ENCODE data around the gene ANKS6.

The ANKS6 gene

GRCh38 chr9:98815391-98815951 is 19.1 kb upstream of the ANKS6 start:
- no peak overlapping the region for H3K4me3 ChIP-seq (ENCODE audit: low read depth, low read length)

- no peak overlapping the region for H3K4me3 ChIP-seq (ENCODE audit: low read depth, low read length)
These were observed 14.8 kb upstream of the ANKS6 start for GRCh38 chr9:98811051-98811650.

DNA sequence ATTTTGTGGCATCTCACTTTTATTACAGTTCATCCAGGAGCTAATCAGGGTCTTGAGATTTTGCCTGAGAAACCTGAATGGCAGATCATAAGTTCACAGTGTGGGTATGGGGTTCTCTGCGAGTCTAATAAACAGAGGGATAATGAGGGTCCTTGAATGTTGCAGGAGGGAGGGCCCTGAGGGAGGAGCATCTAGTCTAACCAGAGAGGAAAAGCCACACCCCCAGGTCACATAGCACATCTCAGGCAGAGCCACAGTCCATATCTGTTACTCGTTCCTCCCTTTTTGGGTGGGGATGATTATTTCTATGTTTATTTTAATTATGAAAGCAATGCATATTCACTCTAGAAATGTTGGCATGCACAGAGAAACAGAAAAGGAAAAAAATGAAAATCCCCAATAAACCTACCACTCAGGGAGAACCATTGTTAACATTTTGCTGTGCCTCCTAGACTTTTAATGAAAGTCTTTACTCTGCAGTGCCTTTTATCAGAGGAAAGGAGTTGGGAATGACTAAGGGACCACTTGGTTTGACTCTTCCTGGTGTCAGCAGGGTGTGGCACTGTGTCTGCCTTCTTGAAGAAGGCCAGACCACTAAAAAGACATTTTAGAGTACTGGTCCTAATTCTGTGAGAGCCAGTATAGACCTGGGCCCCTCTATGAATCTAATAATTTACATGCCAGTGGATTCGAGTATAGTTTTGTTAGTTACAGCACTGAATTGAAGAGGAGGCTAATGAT is 13.9 kb upstream of the ANKS6 start:
- no peak overlapping the region for H3K4me3 ChIP-seq (ENCODE audit: low read depth, low read length)

DNA sequence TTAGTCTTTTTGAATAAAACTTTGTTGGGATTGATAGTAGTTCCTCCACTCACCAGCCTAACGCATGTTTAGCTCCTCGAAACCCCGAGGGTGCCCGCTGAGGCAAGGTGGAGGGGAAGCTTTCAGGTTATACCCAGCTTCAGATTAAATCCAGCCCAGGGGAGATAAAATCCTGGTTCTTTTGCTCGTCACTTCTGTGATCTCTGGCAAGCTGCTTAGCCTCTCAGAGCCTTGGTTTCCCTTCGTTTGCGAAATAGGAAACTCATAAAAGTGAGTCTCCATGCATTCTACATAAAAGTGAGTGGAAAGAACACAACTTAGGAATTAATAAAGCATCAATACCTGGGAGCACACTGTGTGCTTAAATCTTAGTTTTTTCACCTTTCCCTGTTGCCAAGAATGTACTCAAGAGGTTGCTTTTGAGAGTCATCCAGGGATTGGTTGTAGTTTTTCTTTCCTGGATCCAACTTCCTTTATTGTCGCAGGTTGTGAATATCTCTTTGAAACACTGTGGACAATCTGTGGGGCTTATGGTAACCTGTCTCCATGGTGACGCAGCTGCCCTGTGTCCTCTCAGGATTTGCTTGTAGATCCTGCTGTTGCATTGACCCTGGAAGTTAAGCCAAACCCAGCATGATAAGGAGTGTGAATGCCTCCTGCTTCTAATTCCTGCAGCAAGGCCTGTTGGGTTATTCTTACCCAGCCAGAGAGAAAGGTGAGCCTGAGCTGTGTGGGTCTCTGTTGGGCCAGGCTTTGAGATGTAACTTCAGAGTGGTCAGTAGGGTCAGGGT is 13.2 kb upstream of the ANKS6 start:
- no peak overlapping the region for H3K4me3 ChIP-seq (ENCODE audit: low read depth, low read length)

DNA sequence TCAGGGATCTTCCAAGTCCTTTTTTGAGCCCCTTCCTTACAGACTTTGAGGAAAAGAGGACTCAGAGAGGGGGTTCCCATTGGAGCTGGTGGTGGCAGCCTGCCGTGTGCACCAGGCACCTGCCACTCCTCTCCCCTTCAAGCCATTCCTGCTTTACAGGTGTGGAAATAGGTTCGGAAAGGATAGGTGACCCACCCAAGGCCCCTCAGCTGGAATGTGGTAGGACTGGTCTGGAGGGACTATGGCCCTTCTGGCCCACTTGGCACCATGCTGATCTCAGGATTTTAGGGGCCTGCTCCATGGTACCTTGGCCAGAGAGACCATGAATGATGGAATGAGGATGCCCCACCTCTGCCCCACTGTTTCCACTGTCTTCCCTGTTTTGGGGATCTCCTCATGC is 12.5 kb upstream of the ANKS6 start:
- no peak overlapping the region for H3K4me3 ChIP-seq (ENCODE audit: low read depth, low read length)

DNA sequence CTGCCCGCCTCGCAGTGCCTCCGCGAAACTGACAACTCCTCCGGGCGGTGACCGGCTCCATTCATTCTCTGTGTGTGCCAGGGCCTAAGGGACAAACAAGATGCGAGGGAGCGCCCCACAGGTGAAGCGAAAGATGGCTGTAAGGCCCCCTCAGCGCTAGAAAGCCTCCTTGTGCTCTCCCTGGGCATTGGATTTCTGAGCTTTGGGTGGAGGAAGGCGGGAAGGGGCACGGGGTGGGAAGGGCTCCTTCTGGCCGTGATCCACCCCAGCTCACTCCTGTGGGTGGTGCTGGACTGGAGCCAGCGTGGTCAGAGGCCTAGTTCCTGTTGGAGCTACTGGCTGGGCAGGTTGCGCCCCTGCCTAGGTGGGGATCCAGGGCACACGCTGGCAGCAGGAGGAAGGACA is 12.1 kb upstream of the ANKS6 start:
- peak overlapping the region; percentile 33 for H3K4me3 ChIP-seq (ENCODE audit: low read depth, low read length)

GRCh38 chr9:98807814-98808195 is 11.4 kb upstream of the ANKS6 start:
- H3K4me3 ChIP-seq (ENCODE audit: low read depth, low read length): peak overlapping the region; percentile 33

DNA sequence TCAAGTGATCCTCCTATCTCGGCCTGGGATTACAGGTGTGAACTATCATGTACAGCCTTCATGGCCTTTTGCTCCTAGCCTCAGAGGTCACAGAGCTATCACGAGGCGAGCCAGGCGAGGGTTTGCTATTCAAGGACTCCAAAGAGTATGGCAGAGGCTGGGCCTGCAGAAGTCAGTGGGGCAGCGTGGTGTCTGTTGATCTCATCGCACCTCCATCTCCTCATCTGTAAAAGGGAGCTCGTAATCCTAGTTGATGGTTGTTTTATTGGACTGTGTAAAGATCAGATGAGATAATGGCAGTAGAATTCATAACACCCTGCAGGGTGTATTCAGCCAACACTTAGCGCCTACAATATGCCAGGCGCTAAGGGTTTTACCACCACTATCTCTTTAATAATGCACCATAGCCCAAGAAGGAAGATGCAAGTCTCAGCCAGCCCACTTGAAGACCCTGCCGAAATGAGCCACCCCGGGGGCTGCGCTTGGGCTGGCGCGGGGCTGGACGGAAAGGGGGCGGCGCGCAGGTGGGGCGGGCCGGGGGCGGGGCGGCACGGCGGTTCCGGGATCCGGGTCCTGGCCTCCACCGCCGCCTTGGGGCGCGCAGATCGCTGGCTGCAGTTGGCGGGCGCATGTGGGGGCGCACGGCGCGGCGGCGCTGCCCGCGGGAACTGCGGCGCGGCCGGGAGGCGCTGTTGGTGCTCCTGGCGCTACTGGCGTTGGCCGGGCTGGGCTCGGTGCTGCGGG is 10.9 kb upstream of the ANKS6 start, which contains the start of gene GALNT12:
GALNT12 (plus strand) TSS at position 601 of the 744 bp plus-strand sequence; CDS start at position 630, 29 bp downstream.
- H3K4me3 ChIP-seq (ENCODE audit: low read depth, low read length): peak within 1 kb of the TSS; percentile 33

DNA sequence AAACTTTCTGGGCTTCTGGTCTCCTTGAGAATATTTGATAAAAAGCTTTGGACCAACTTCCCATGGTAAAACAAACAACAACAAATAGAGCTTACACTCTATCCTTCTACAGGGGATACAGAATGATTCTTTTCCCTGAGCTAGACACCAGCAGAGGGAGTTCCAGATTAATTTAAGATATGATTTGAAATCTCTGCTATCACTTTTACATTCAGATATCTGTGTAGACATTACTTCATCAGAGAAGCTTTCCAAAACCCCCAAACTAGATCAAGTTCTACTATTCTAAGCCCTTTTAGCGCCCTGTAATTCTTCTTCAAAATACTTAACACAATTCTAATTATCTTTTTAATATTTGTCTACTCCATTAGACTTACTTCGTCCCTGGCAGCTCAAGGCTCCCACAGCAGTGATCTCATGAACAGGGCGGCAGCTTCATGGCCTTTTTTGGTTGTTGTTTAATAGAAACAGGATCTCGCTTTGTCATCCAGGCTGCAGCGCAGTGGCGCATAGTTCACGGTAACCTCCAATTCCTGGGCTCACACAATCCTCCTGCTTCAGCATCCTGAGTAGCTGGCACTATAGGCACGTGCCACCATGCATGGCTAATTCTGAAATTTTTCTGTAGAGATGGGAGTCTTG is 10.2 kb upstream of the ANKS6 start:
- no peak overlapping the region for H3K4me3 ChIP-seq (ENCODE audit: low read depth, low read length)

DNA sequence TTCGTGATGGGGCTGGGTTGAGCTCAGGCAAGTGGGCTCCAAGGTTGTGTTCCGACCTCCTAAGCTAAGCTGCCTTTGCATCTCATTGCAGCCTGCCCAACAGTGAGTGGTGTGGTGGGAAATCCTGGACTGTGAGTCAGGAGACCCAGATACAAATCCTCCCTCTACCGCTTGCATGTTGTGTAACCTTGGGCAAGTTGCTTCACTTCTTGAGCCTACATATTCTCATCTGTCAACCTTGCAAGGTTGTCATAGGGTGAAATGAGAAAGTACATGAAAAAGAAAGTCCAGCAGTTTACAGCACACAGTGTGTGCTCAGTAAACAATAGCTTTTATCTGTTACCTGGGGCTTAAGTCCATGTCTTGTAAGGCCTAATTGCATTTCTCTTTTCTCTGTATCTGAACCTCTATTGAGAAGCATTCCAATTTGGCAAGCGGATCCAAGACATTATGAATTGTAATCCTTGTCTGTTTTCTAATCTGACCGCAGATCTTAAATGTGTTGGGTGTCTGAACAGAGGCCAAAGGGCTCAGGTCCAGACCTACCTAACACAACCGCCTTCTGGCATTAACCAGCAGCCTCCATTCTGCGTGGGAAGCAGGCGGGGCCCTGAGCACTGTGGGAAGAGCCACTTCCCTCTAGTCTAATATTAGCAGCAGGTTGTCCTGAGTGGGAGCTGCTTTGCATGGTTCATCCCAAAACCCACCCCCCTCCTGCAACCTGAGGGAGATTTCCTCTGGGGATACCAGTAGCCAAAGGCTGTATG is 9.3 kb upstream of the ANKS6 start:
- H3K4me3 ChIP-seq (ENCODE audit: low read depth, low read length): no peak overlapping the region

DNA sequence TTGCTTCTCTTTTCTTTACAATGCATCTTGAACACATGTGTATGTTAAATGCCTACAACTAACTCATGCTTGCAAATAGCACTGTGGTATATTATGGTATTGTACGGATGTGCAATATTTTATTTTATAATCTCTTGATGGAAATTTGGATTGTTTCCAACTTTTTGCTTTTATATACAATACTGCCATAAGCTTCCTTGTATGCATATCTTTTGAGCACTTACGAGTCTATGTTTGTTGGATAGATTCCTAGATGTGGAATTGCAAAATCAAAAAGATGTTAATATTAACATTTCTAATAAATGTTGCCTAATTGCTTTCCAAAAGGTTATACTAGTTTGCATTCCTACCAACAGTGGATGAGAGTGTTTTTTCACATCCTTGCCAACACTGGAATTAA is 7.7 kb upstream of the ANKS6 start:
- H3K4me3 ChIP-seq (ENCODE audit: low read depth, low read length): no peak overlapping the region

DNA sequence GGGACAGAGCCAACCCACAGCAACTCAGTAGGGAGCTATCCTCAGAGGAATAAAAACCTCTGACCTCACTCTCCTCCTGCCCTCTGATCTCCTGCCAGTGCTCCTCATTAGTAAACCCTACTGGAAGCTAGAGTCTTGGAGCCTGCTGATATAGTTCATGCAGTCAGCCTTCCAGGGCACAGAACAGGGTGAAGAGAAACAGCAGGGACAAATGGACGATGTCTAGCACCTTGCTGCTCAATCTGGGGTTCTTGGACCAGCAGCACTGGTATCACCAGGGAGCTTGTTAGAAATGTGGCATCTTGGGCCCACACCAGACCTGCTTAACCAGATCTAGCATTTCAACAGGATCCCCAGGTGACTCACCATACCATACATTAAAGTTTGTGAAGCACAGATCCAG is 5.6 kb upstream of the ANKS6 start:
- H3K4me3 ChIP-seq (ENCODE audit: low read depth, low read length): no peak overlapping the region

- H3K4me3 ChIP-seq (ENCODE audit: low read depth, low read length): no peak overlapping the region
These were observed 5.2 kb upstream of the ANKS6 start for GRCh38 chr9:98801561-98801960.

DNA sequence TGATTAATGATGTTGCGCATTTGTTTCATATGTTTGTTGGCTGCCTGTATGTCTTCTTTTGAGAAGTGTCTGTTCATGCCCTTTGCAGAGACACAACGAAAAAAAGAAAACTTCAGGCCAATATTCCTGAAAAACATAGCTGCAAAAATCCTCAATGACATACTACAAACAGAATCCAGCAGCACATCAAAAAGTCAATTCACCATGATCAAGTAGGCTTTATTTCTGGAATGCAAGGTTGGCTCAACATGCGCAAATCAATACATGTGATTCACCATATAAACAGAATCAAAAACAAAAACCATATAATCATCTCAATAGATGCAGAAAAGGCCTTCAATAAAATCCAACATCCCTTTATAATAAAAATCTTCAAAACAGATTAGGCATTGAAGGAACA is 1.9 kb upstream of the ANKS6 start:
- no peak overlapping the region for H3K4me3 ChIP-seq (ENCODE audit: low read depth, low read length)

DNA sequence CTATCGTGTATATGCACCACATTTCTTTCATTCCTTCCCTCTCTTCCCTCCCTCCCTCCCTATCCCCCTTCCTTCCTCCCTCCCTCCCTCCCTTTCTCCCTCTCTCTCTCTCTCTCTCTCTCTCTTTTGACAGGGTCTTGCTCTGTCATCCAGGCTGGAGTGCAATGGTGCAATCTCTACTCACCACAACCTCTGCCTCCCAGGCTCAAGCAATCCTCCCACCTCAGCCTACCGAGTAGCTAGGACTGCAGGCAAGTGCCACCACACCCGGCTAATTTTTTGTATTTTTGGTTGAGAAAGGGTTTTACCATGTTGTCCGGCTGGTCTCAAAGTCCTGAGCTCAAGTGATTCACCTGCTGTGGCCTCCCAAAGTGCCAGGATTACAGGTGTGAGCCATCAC is 1.1 kb upstream of the ANKS6 start:
- no peak overlapping the region for H3K4me3 ChIP-seq (ENCODE audit: low read depth, low read length)

DNA sequence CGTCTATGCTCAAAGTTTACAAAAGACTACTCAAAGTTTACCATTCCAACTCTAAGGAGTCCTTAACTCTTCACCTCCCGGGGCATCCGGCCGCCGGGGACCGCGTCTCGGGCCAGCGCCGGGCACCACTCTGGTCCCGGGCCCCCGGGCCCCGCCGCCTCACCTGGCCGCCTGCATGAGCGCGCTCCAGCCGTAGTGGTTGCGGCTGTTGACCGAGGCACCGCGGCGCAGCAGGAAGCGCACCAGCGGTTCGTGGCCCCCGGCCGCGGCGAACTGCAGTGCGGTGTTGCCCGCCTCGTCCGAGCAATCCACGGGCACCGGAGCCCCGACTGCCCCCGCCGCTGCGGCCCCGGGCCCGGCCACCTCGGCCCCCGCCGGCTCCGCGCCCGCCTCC is 388 bp downstream of the ANKS6 start:
- peak overlapping the region; percentile 67 for H3K4me3 ChIP-seq (ENCODE audit: low read depth, low read length)

DNA sequence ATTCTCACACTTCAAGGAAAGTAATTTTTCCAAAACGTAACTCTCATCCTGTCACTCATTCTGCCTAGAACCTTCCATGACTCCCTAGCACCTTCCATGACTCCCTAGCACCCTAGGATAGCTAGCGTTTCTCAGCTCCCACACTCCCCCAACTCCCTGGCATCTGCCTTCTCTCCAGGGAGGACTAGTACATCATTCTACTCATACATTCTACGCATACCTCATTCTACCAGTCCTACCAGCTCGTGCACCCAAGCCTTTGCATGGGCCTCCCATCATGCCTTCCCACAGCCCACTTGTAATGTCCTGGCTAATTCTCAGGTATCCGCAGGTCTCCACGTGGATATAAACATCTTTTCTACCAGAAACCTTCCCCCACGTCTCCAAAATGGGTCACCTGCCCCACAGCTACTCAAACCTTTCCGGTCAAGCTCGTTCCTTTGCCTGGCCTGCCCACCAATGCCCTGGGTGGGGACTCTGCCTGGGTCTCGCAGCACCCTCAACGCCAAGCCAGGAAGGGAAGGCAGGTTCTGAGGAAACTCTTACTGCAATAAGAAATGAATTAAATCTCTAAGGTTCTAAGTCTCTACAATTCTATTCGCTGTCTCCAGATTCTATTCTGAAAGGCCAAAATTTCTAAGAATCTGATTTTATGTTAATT is 930 bp downstream of the ANKS6 start:
- peak overlapping the region; percentile 67 for H3K4me3 ChIP-seq (ENCODE audit: low read depth, low read length)

GRCh38 chr9:98794802-98795201 is 1.6 kb downstream of the ANKS6 start:
- no peak overlapping the region for H3K4me3 ChIP-seq (ENCODE audit: low read depth, low read length)

- no peak overlapping the region for H3K4me3 ChIP-seq (ENCODE audit: low read depth, low read length)
These were observed 3.3 kb downstream of the ANKS6 start for GRCh38 chr9:98793031-98793430.
